Smooth muscle cell (in vitro differentiated cells): ENCODE data around the gene SAMM50. TPM values are rescaled to one million over a fixed set of nuclear protein-coding genes. Genes with fewer than 3 reads are reported as not detected.
"Not testable (repeated sequence)": the region's sequence is repeated elsewhere in the genome, so short reads cannot be mapped to it uniquely, and the experiment has no call there.

Experiments used
- DNase-seq: peaks from one replicate; lab custom pipeline; 2025; ENCODE audit not compliant: unreplicated experiment; lab: John Stamatoyannopoulos, UW
- H2AFZ ChIP-seq: fragments of 200-600 bp; sonication (generic); 2 replicates; pipeline ENCODE4 v1.6.0; 2016; ENCODE audit warnings: antibody characterized with exemption, low read depth, mild to moderate bottlenecking
- H3F3A ChIP-seq: fragments of 200-600 bp; sonication (generic); 2 replicates; pipeline ENCODE4 v1.6.0; 2017; ENCODE audit warnings: antibody characterized with exemption, low read depth
- H3K27ac ChIP-seq: fragments of 200-600 bp; sonication (generic); 2 replicates; pipeline ENCODE4 v1.5.1; 2016; ENCODE audit warnings: low read depth, mild to moderate bottlenecking
- H3K27me3 ChIP-seq: fragments of 200-600 bp; sonication (generic); 2 replicates; pipeline ENCODE4 v1.6.1; 2016; ENCODE audit warnings: low read depth, mild to moderate bottlenecking
- H3K36me3 ChIP-seq: fragments of 200-600 bp; sonication (generic); 2 replicates; pipeline ENCODE4 v1.5.1; 2016; ENCODE audit warnings: low read depth
- H3K4me1 ChIP-seq: fragments of 200-600 bp; sonication (generic); 2 replicates; pipeline ENCODE4 v1.5.1; 2016; ENCODE audit warnings: low read depth
- H3K4me2 ChIP-seq: fragments of 200-600 bp; sonication (generic); 2 replicates; pipeline ENCODE4 v1.6.0; 2016; ENCODE audit warnings: mild to moderate bottlenecking
- H3K4me3 ChIP-seq: fragments of 200-600 bp; sonication (generic); 2 replicates; pipeline ENCODE4 v1.5.1; 2016; ENCODE audit warnings: mild to moderate bottlenecking
- H3K79me2 ChIP-seq: fragments of 200-600 bp; sonication (generic); 2 replicates; pipeline ENCODE4 v1.6.0; 2016; ENCODE audit warnings: low read depth, mild to moderate bottlenecking
- H3K9ac ChIP-seq: fragments of 200-600 bp; sonication (generic); 2 replicates; pipeline ENCODE4 v1.6.0; 2016; ENCODE audit warnings: low read depth
- H3K9me3 ChIP-seq: fragments of 200-600 bp; sonication (generic); replicated peaks from 2 replicates; pipeline ENCODE4 v1.5.1; 2016; ENCODE audit warnings: low read depth
- H4K20me1 ChIP-seq: fragments of 200-600 bp; sonication (generic); 2 replicates; pipeline ENCODE4 v1.6.0; 2016; ENCODE audit warnings: low read depth
- WGBS: methylation state at CpG from one replicate; pipeline ENCODE4 v1.1.7; 2016; ENCODE audit warnings: low lambda C conversion rate; 5-methylcytosine and 5-hydroxymethylcytosine counted together
- polyA plus RNA-seq: library from polyadenylated mRNA; unstranded; fragments of >200 nt; fragmentation: Nextera tagmentation; extraction: Ambion mirVana; gene quantifications from 2 replicates; pipeline ENCODE4 v1.2.1, GENCODE V29; 2016
- total RNA-seq: library from RNA; depleted of rRNA; stranded (reverse); fragments of >200 nt; gene quantifications from 2 replicates; pipeline ENCODE4 v1.2.3, GENCODE V29; 2014
- TF ChIP-seq, protein P1 (sequence below): fragments of 200-600 bp; sonication (generic); IDR thresholded peaks from 2 replicates; pipeline ENCODE4 v1.5.1; 2017; ENCODE audit warnings: borderline replicate concordance, mild to moderate bottlenecking, antibody characterized with exemption; ENCODE audit not compliant: insufficient read depth, poor library complexity, severe bottlenecking

Gene SAMM50
- total and polyA plus RNA-seq, 2 experiments from 2014 or later, result 43.6 to 56.1 TPM

DNA sequence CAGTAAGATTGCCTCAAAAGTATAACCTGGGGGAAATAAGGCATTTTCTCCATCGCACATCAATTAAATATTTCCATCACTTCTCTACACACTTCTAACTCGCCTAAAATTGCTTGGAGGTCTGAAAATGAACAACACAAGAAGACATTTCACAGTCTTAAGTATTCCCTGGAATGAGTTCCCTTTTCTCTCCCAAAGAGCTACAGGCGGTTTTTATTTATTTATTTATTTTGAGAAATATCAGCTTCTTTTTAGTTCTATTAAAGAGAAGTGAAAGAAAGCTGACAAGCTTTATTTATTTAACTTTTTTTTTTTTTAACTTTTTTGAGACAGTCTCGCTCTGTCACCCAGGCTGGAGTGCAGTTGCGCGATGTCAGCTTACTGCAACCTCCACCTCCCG is 57.3 kb downstream of the SAMM50 start:
- Histone ChIP-seq H3F3A (no peaks in the 10 kb centered on the region), H3K4me1 (no peaks in the 10 kb centered on the region), H3K4me3 (no peak overlapping the region), H3K27ac (no peak overlapping the region), H3K27me3 (no peaks in the 10 kb centered on the region), H2AFZ (no peak overlapping the region), H4K20me1 (no peaks in the 10 kb centered on the region), H3K9me3 (no peaks in the 10 kb centered on the region), H3K4me2 (no peak overlapping the region), H3K36me3 (no peaks in the 10 kb centered on the region), H3K9ac (no peak overlapping the region), H3K79me2 (no peaks in the 10 kb centered on the region)
- no peak for DNase-seq
- WGBS, result 94% methylated on average over 7 of the region's 7 CpGs
- TF ChIP-seq, protein P1, sequence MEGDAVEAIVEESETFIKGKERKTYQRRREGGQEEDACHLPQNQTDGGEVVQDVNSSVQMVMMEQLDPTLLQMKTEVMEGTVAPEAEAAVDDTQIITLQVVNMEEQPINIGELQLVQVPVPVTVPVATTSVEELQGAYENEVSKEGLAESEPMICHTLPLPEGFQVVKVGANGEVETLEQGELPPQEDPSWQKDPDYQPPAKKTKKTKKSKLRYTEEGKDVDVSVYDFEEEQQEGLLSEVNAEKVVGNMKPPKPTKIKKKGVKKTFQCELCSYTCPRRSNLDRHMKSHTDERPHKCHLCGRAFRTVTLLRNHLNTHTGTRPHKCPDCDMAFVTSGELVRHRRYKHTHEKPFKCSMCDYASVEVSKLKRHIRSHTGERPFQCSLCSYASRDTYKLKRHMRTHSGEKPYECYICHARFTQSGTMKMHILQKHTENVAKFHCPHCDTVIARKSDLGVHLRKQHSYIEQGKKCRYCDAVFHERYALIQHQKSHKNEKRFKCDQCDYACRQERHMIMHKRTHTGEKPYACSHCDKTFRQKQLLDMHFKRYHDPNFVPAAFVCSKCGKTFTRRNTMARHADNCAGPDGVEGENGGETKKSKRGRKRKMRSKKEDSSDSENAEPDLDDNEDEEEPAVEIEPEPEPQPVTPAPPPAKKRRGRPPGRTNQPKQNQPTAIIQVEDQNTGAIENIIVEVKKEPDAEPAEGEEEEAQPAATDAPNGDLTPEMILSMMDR, result no peak

DNA sequence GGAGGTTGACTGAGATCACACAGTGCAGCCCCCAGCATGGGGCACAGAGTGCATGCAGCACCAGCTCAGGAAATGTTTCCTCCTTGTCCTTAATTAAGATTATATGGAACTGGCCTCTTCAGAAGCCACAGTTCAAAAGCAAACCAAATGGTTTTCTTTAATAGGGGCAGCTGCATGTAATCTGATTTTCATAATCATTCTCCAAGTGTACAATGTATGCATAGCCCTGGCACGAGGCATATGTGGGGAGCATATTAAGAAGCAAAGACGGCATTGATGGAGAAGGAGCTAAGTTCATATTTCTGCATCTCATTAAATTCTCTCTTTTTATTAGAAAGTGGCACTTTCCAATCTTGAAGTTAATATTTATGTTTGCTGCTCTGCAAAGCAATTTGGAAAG is 59.0 kb downstream of the SAMM50 start:
- H4K20me1 ChIP-seq, result no peaks in the 10 kb centered on the region
- H3K36me3 ChIP-seq, result no peaks in the 10 kb centered on the region
- no peak for DNase-seq
- 81% methylated on average over 2 of the region's 2 CpGs for WGBS
- no peaks in the 10 kb centered on the region for H3F3A ChIP-seq
- no peaks in the 10 kb centered on the region for H3K79me2 ChIP-seq
- H3K9me3 ChIP-seq, result no peaks in the 10 kb centered on the region
- no peaks in the 10 kb centered on the region for H3K27me3 ChIP-seq
- no peak overlapping the region for H2AFZ ChIP-seq
- no peak overlapping the region for H3K27ac ChIP-seq
- no peak overlapping the region for H3K4me3 ChIP-seq
- TF ChIP-seq, protein P1, result no peak
- no peaks in the 10 kb centered on the region for H3K4me1 ChIP-seq
- H3K4me2 ChIP-seq, result no peak overlapping the region
- no peak overlapping the region for H3K9ac ChIP-seq

DNA sequence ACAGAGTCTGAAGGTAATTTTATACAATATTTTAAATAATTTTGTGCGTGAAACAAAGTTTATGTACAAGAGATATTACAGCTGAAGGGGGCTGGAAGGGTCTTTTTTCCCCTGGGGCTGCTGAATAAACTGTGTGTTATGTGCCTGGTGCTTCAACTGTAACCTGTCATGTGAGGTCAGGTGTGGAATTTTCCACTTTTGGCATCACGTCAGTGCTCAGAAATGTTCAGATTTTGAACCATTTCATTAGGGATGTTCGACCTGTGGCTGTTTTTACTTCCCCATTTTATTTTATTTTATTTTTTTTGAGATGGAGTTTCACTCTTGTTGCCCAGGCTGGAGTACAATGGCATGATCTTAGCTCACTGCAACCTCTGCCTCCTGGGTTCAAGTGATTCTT is 61.3 kb downstream of the SAMM50 start:
- 96% methylated on average over 3 of the region's 3 CpGs for WGBS
- H3K4me2 ChIP-seq, H3F3A ChIP-seq: not testable (repeated sequence)

GRCh38 chr22:44018594-44018993 is 63.4 kb downstream of the SAMM50 start:
- H3K9ac ChIP-seq, result no peak overlapping the region
- 99% methylated on average over 9 of the region's 9 CpGs for WGBS
- H3K27ac ChIP-seq, result no peak overlapping the region
- no peaks in the 10 kb centered on the region for H3K9me3 ChIP-seq
- no peaks in the 10 kb centered on the region for H3K36me3 ChIP-seq
- H2AFZ ChIP-seq, result no peak overlapping the region
- no peak overlapping the region for H3K4me3 ChIP-seq
- H3K27me3 ChIP-seq, result no peaks in the 10 kb centered on the region
- no peaks in the 10 kb centered on the region for H3K79me2 ChIP-seq
- DNase-seq, result no peak
- H3F3A ChIP-seq, result peaks cover 8% of the 10 kb centered on the region
- H4K20me1 ChIP-seq, result no peaks in the 10 kb centered on the region
- TF ChIP-seq, protein P1, result no peak
- H3K4me1 ChIP-seq, result peaks cover 1% of the 10 kb centered on the region
- H3K4me2 ChIP-seq, result no peak overlapping the region

More for the DNA sequence above, 61.3 kb downstream of the SAMM50 start:
- not testable (repeated sequence) for H3K79me2 ChIP-seq, H4K20me1 ChIP-seq, H3K4me1 ChIP-seq, H3K9ac ChIP-seq, H3K9me3 ChIP-seq, H2AFZ ChIP-seq, H3K4me3 ChIP-seq, DNase-seq, H3K27me3 ChIP-seq, H3K36me3 ChIP-seq, H3K27ac ChIP-seq
